HG03457 (cell line): ENCODE data around the gene SLC31A1.
"Not testable (repeated sequence)": the region's sequence is repeated elsewhere in the genome, so short reads cannot be mapped to it uniquely, and the experiment has no call there.

Source experiments
- ATAC-seq: cut with Tn5 transposase; IDR thresholded peaks from one replicate; pipeline ENCODE4 v1.9.1; 2021; ENCODE audit warnings: moderate number of reproducible peaks; ENCODE audit not compliant: unreplicated experiment

Gene SLC31A1

GRCh38 chr9:113258282-113258681, 36.9 kb downstream of the SLC31A1 start:
- no peak for ATAC-seq

GRCh38 chr9:113261917-113262671, 40.8 kb downstream of the SLC31A1 start:
- ATAC-seq: no peak

GRCh38 chr9:113266174-113266573, 44.8 kb downstream of the SLC31A1 start:
- ATAC-seq: no peak

GRCh38 chr9:113267911-113268566, 46.7 kb downstream of the SLC31A1 start:
- ATAC-seq: no peak

GRCh38 chr9:113269355-113269754, 48.0 kb downstream of the SLC31A1 start:
- no peak for ATAC-seq

- ATAC-seq: no peak
Measured at GRCh38 chr9:113269871-113270270, 48.5 kb downstream of the SLC31A1 start.

GRCh38 chr9:113274474-113275156, 53.3 kb downstream of the SLC31A1 start:
- ATAC-seq: peak; percentile 5

GRCh38 chr9:113275157-113276131, 54.1 kb downstream of the SLC31A1 start, which contains the start of the genes CDC26 and PRPF4:
Gene CDC26, minus strand, starts transcription at chr9:113275572. Its CDS starts 3,065 bp downstream, at chr9:113272507.
Gene PRPF4, plus strand, starts transcription at chr9:113275658. Its CDS starts 86 bp downstream, at chr9:113275744.
- peak; percentile 94 for ATAC-seq

GRCh38 chr9:113278840-113279239, 57.5 kb downstream of the SLC31A1 start:
- no peak for ATAC-seq

GRCh38 chr9:113281356-113281755, 60.0 kb downstream of the SLC31A1 start:
- ATAC-seq: no peak

GRCh38 chr9:113289091-113289490, 67.7 kb downstream of the SLC31A1 start:
- no peak for ATAC-seq

- no peak for ATAC-seq
Measured at GRCh38 chr9:113290052-113290607, 68.8 kb downstream of the SLC31A1 start.

- ATAC-seq: no peak
Measured at GRCh38 chr9:113293285-113293878, 72.0 kb downstream of the SLC31A1 start.

- ATAC-seq: not testable (repeated sequence)
Measured at GRCh38 chr9:113296247-113296646, 74.9 kb downstream of the SLC31A1 start.

- ATAC-seq: no peak
Measured at GRCh38 chr9:113296796-113297558, 75.6 kb downstream of the SLC31A1 start.

GRCh38 chr9:113298311-113298710, 77.0 kb downstream of the SLC31A1 start:
- no peak for ATAC-seq

GRCh38 chr9:113298924-113299770, 77.8 kb downstream of the SLC31A1 start:
- ATAC-seq: no peak

- no peak for ATAC-seq
Measured at GRCh38 chr9:113299800-113300292, 78.5 kb downstream of the SLC31A1 start.
